Renal cortex interstitium (tissue), 11 donors: ENCODE measurements around the gene CASQ2. TPM values are rescaled to one million over a fixed set of nuclear protein-coding genes. Genes with fewer than 3 reads are reported as not detected.

Experiments used
- DNase-seq, 11 donors: peaks; one replicate each; pipeline ENCODE4 v3.0.0-alpha.2; 2013; ENCODE audit warnings: low read depth in 9 of 11, low spot score in 4 of 11; ENCODE audit errors: extremely low read depth in 1 of 11
- polyA plus RNA-seq, 3 donors: library from polyadenylated mRNA; unstranded; fragments of 120-200 nt; gene quantifications; one replicate each; pipeline ENCODE4 v1.2.1, GENCODE V29; 2013; ENCODE audit not compliant: insufficient read length in 3 of 3

The CASQ2 gene
- polyA plus RNA-seq, 3 donors: 0.48 to 1.3 (median 0.68) TPM

DNA sequence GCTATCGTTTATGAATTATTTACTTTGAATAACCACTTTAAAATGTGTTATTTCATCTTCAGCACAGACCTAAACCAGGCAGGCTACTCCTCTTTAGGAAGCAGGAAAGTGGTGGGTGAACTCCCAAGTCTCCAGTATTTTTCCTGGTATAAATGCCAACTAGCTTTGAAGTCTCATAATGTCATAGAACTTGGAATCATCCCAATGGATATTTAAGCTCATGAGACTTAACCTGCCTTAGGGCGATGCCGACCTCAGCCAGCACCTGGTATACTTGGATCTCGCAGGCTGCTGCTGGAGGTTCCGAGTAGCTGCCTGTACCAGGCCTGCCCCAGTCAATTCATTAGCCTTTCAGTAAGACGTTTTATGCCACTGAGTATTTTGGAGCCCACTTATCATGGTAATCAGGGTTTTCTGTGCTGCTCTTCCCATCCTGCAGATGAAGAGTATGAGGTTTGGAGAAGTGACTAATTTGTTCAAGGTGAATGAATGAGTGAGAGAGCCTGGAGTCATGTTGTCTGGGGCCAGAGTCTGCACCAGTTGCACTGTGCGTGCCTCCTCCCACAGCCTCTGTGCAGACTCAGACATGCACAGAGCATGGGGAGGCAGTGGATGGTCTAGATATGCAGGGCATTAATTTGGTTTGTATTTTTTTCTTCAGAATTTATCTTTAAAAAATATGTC lies 91.9 kb downstream of the CASQ2 start:
- DNase-seq: no peak

DNA sequence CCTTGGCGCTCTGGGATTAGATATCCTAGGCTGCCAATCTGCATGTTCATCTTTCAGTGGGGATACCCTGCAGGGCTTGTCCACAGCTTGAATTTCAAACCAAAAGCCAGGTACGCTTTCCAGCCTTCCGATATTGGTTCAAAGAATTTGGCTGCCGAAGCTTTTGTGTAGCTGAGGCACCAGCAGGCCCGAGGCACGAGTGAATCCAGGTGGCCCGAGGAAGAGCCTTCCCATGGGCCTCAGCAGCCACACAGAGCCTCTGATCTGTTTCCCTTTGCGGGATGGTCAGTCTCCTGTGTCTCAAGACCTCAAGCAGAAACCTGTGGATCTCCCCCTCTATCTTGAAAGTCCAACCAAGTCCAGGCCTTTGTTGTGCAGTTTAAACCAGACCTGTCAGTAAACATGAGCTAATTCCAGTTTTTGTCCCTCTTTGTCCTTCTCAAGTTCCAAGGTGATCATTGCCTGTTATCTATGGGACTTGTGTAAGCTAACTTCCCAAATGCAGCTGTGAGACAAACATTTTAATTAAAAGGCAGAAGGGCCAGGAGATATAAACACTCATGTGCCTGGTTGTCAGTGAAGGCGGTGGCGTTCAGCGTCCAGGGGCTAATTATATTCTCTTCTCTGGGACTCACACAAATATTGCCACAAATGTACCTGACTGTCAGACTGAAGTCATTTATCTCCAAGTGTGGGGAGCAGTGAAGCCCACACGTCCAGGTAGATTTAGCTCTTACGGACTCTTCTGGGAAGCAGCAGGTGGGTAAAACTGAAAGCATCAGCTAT lies 96.1 kb downstream of the CASQ2 start:
- DNase-seq: no peak

DNA sequence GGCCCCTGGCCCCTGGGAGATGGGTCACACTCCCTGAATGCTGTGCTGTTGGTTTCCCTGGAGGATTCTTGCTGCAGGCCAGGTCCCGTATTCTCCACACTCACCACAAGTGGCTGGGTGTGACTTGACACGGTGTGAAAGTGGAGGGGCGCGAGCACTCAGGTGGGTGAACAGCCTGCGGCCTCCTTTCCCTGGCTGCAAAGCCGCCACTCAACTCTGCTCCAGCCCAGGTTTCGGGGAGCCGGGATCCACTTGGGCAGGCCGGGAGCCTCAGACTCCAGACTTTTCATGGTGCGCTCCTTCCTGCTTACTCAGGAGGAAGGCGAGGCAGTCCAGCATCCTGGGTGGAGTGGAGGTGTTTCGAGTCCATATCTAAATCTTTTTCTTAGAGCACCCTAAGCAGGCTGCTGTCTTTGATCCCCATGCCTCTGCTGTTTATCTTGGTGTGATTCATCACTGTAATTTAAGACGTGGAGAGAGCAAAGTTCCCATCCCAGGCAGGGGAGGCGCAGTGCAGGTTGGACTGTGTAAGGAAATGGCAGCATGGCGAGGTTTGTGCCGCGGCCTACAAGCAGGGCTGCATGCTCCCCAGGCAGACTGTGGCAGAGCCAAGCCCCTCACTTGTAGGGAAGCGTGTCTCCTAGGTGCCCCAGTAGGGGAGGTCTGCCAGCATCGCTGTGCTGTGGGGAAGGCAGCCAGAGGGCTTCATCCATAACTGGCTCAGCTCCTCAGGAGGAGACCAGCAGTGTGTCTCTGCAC lies 97.2 kb downstream of the CASQ2 start:
- no peak for DNase-seq

DNA sequence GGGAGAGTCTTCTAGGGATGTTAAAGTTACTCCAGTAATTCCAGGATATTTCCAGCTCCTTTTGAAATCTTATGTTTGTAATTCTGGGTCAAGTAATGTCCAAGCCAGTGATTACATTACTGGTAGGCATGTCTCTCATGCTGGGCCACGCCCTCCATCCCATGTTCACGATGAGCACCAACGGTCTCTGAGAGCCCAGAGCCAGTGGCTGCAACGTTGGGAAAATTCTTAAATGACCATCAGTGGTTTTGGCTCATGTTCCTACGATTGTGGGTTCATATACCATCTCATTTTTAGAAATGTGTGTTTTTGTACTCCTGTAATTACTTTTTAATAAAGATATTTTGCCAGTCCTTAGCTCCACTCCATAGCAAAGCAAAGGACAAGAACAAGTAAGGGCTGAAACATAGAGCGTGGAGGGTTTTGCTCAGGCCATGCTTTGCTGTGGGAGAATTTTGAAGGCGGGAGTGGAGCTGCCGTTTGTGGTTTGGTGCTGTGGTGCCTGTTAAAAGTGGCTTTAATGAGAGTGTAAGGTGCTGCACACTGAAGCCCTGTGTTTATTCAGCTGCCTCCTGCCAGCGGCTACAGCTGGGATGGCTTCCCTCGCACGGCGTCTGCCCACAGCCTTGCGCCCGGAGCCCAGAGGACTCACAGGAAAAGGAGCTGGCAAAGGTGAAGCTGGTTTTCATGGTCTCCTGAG lies 97.9 kb downstream of the CASQ2 start:
- peak in 2 of 11 donors; percentile 29 to 34 for DNase-seq

DNA sequence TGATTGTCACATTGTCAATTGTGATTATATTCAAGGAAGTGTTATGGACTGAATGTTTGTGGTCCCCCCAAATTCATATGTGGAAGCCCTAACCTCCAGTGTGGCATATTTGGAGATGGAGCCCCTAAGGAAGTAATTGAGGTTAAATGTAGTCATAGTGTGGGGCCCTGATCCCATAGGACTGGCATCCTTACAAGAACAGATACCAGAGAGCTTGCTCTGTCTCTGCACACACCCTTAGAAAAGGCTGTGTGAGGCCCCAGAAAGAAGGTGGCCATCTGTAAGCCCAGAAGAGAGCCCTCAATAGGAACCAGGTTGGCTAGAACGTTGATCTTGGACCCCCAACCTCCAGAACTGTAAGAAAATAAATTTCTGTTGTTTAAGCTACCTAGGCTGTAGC lies 98.6 kb downstream of the CASQ2 start:
- no peak for DNase-seq

DNA sequence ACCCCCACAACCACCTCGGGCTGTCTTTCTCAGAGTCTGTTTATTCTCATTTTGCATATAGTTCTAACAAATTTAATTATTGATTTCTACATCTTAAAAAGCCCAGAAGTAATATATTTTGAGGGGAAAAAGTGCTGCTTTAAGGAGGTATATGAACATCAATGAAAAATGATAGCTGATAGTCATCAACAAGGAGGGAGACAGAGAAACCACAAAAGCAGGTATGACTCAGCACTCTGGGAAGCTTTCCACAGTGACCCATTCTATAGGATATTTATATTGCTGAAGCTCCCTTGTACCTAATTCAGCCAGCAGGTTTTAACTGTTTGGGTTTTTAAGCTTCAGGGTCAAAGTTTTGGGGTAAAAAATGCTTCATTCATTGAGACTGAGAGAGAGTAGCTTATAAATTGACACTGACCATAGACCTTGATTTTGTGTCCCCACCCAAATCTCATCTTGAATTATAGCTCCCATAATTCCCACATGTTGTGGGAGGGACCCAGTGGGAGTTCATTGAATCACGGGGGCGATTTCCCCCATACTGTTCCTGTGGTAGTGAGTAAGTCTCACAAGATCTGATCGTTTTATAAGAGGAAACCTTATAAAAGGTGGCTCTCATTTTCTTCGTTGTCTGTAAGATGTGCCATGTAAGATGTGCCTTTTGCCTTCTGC lies 99.4 kb downstream of the CASQ2 start:
- DNase-seq: no peak

DNA sequence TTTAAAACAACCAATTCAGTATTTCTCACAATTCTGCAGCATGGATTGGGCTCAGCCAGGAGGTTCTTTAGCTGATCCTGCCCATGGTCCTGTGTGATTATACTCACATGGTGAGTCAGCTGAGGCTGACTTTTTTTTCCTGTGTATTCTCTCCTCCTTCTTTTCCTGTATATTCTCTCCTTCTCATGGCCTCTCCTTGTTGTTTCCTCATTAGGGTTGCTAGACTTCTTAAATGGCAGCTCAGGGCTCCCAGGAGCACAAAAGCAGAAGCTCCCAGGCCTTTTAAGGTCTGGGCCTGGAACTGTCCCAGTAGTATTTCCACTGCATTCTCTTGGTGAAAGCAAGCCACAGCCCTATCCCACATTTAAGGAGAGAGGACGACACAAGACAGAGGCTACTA lies 99.9 kb downstream of the CASQ2 start:
- DNase-seq: no peak

DNA sequence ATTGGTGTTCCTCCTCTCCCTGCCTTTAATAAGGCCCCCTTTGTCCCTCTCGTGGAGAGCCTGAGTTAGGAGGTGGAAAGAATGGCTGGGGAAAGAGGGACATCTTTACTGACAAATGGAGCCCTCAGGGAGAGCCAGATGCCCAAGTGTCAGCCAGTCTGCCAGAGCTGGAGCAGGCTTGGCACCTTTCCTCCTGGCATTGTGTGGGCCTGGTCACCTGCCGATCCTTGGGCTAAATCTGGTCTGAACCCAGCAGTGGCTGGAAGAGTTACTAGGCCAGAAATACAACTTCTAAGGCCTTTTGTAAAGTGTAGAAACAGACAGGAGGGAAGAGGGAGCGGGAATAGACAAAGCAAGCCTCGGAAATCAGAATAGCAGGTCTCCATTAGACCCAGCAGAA lies 101.8 kb downstream of the CASQ2 start:
- DNase-seq: no peak

DNA sequence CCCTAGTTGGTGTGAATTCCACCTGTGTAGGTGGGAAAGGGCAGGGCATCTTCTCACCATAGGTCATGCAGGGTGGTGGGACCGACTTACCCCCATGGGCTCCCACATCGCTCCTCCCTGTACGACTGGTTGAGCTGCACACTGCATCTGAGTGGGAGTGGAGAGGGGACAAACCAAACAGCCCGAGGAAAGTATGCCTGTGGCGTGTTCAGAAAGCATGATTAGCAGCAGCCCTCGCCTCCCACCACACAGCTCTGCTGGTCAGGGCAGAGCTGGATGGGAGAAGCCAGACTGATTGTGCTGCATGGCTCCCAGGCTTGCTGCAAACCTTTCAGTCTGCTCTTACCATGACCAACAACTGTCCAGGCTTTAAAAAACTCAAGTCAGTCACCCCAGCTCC lies 102.3 kb downstream of the CASQ2 start:
- no peak for DNase-seq

DNA sequence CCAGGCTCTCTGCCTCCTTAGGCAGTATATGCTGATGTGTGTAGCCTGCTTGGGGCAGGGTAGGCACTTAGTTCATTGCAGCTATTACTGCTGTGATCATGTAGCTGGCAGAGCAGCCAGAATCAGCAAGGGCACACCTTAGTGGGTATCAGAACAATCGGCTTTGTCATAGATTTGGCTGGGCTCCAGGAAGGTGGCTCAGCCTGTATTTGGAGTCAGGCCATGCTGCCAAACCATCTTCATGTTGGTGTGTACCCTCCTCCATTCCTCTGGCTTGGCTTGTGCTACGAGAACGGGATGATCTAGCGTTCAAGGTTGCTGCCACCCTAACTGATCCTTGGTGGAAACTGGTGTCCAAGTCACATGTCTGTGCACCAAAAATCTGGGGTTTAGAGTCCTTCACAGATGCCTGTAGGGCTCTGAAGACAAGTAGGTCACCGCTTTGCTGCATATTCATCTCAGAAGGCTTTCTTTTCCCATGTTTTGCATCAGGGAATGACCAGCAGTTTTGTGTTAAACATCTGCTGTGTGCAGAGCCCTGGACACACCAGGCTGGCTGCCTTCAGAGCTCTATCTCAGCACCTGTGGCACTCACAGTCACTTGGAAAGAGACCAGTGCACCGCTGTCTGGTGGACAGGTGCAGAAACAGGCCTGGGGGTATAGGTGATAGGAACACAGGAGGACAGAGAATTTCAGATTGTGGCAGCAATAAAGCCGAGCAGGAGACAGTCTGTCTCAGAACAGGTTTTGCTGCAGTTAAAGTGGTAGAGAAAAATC lies 103.0 kb downstream of the CASQ2 start:
- no peak for DNase-seq

DNA sequence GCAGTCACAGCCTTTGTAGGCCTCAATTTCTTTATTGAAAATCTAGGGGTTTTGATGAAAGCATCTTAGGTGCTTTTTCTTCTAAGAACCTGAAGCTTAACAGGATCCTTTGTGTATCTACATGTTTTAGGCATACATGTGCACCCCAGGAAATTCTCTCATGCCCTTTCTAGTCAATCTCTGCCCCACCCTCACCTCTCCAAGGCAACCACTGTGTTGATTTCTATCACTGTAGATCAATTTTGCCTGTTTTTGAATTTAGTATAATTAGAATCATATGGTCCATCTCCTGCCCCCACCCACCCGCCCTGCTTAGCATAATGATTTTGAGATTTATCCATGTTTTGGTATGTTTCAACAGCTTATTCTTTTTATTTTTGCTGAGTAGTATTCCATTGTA lies 107.4 kb downstream of the CASQ2 start:
- DNase-seq: no peak

DNA sequence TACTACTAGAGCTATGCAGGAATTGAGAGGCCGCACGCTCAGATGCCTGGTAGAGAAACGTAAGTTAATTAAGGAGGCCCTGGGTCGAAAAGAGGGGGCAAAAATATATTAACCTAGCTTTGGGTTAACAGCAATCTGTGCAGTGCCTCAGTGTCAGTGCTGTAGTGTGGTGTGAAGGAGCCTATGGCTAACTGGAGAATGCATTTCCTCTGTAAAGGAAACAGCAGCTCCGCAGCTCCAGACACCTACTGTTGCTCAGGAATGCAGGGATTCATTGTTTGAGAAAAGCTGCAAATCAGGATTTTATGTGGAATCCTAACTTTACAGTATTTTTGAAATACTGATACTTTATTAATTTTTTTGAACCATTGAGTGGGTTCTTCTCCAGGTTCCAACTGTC lies 108.4 kb downstream of the CASQ2 start:
- no peak for DNase-seq

DNA sequence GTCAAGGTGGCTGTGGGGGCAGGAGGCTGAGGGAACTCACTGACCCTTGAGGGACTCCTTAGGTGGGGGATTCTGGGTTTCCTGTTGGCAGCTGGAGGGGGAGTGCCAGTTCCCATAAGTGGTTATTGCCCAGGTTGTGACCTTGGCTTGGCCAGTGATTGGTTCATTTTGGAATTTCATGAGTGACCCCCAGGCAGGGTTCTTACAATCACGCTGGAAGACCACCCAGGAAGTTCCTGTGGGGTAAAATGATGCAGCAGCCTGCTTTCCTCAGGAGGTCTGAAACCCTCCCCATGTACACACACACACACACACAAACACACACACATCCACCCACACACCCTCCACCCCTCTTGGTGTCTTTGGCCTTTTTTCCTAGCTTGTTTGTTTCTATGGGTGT lies 109.9 kb downstream of the CASQ2 start:
- DNase-seq: no peak

DNA sequence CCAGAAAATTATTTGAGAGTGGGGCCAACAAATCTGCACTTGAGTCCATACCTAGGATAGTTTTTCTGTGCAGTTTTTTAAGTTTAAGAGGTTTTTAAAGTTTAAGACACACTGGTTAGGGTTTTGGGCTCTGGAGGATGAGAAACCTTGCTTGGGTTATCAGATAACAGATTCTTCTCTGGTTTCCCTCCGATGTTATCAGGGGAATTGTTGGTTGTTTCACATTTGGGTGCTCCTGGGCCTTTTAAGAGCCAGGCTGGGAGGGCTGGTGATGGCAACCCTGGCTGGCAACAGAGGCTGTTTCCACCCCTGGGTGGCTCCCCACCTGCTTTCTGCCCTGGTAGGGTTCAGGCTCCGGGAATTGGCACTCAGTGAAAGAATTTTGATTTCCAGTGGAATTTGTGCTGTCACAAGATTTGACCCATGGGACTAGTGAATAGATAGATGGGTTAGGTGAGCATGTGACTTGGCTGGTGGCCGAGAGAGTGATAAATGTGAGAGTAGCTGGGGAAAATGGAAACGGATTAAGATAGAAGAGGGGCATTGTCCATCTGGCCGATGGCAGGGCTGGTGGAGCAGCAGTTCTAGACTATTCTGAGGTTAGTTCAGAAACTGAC lies 111.9 kb downstream of the CASQ2 start:
- DNase-seq: no peak

DNA sequence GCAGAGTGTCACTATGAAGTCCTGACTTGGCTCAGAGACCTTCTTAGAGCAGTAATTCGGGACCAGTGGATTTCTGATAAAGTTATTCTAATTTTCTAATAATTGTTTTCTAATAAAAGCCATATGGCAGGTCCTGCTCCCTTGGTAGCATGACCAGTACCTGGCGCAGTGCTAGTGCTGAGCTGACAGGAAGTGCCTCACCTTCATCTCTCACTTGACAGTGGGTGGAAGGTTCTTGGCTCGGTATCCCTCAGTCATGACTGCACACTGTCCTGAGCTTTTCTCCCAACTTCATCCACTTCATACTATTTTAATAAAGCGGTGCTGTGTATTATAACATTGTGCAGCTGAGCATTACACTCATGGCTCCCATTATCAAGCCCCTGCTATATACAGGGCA lies 112.6 kb downstream of the CASQ2 start:
- no peak for DNase-seq

DNA sequence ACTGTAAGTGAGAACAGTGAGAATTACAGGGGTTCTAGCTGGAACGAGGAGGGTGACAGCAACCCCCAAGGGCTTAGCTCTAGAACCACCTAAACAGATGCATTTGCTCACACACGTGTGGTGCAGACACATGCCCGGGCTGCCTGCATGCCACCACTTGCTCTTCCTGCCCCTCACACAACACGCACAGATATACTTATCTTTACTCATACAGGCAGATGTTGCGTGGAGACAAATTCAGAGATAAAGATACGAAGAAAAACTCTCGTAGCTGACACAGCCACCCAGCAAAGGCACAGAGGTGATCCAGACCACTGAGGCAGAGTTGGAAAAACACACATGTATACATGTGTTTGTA lies 113.2 kb downstream of the CASQ2 start:
- no peak for DNase-seq

DNA sequence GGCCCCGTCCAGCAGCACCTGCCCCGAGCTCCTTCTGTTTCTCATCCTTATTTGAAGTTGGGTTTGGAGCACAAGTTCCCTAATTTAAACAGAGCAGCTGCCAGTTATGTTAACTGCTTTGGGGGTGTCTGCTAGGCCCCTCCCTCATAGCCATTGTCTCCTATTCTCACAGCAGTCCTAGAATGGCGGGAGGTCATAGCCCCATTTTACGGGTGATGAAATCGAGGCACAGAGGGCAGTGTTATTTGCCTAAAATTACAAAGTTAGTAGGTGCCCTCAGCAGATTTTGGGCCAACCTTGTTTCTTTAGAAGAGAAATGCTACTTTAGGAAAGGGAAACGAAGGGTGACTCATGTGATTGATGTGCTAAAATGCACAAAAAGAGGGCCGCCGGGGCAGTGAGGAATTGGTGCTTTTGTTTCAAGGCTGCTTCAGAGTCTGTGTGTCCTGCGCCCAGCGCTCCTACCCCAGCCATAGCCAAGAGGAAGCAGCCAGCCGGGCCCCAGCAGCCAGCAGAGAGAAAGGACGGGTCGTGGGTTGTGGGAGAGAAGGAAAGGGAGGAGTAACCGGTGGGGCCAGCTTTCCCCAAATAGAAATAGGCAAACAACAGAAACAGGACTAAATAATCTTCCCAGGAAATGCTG lies 113.7 kb downstream of the CASQ2 start:
- peak in 1 of 11 donors; percentile 20 for DNase-seq
